ENCODE results near the gene UBTD1.

- no peak for TF ChIP-seq CTCF (IDR thresholded peaks at IDR 0.05)
- TF ChIP-seq EP300 (IDR thresholded peaks at IDR 0.05): no peak
- no peak for TF ChIP-seq POLR2AphosphoS5 (IDR thresholded peaks at IDR 0.05)
- no peak for TF ChIP-seq POLR2A (IDR thresholded peaks at IDR 0.05)
These were observed 71.5 kb downstream of the UBTD1 start for GRCh38 chr10:97570146-97570788.
